Measurements from ENCODE around the gene CCND1. TPM values are rescaled to one million over a fixed set of nuclear protein-coding genes. Genes with fewer than 3 reads are reported as not detected.
"Not testable (repeated sequence)": the region's sequence is repeated elsewhere in the genome, so short reads cannot be mapped to it uniquely, and the experiment has no call there.

The CCND1 gene
- total RNA-seq, 1 experiment from 2014 or later: 522 TPM

GRCh38 chr11:69689484-69690319, 48.7 kb downstream of the CCND1 start:
- DNase-seq (ENCODE audit: low spot score): no peak

- no peak for DNase-seq (ENCODE audit: low spot score)
These were observed 50.5 kb downstream of the CCND1 start for GRCh38 chr11:69691463-69691862.

- no peak for DNase-seq (ENCODE audit: low spot score)
These were observed 51.5 kb downstream of the CCND1 start for GRCh38 chr11:69692422-69692821.

GRCh38 chr11:69694781-69695180, 53.8 kb downstream of the CCND1 start:
- no peak for DNase-seq (ENCODE audit: low spot score)

- no peak for DNase-seq (ENCODE audit: low spot score)
These were observed 54.6 kb downstream of the CCND1 start for GRCh38 chr11:69695581-69695980.

GRCh38 chr11:69695995-69696394, 55.0 kb downstream of the CCND1 start:
- not testable (repeated sequence) for DNase-seq (ENCODE audit: low spot score)

- DNase-seq (ENCODE audit: low spot score): no peak
These were observed 56.0 kb downstream of the CCND1 start for GRCh38 chr11:69696749-69697468.

GRCh38 chr11:69697469-69697843, 56.5 kb downstream of the CCND1 start:
- DNase-seq (ENCODE audit: low spot score): no peak

- DNase-seq (ENCODE audit: low spot score): no peak
These were observed 56.9 kb downstream of the CCND1 start for GRCh38 chr11:69697861-69698260.

GRCh38 chr11:69698362-69698761, 57.4 kb downstream of the CCND1 start:
- DNase-seq (ENCODE audit: low spot score): no peak

- DNase-seq (ENCODE audit: low spot score): no peak
These were observed 58.3 kb downstream of the CCND1 start for GRCh38 chr11:69699213-69699612.

- peak; percentile 84 for DNase-seq (ENCODE audit: low spot score)
These were observed 59.6 kb downstream of the CCND1 start for GRCh38 chr11:69700278-69701140.

GRCh38 chr11:69702239-69702691, 61.3 kb downstream of the CCND1 start:
- DNase-seq (ENCODE audit: low spot score): no peak

GRCh38 chr11:69702769-69703452, 62.0 kb downstream of the CCND1 start:
- DNase-seq (ENCODE audit: low spot score): no peak

- no peak for DNase-seq (ENCODE audit: low spot score)
These were observed 62.5 kb downstream of the CCND1 start for GRCh38 chr11:69703453-69703767.

Other genes starting within 250 kb of the CCND1 start
- not detected in 2 replicates for gene LINC01488, start 159.5 kb upstream of the CCND1 start, total RNA-seq (2014; rRNA removed; shearing (Covaris generic))
- gene LTO1, start 34.2 kb downstream of the CCND1 start, total RNA-seq (2014; rRNA removed; shearing (Covaris generic)): 16.0 and 25.6 TPM in 2 replicates
- gene FGF19, start 62.9 kb downstream of the CCND1 start, total RNA-seq (2014; rRNA removed; shearing (Covaris generic)): not detected in 2 replicates
- gene FGF4, start 134.2 kb downstream of the CCND1 start, total RNA-seq (2014; rRNA removed; shearing (Covaris generic)): not detected in 2 replicates
- 0.24 TPM in 1 of 2 replicates, not detected in the other for gene FGF3, start 178.3 kb downstream of the CCND1 start, total RNA-seq (2014; rRNA removed; shearing (Covaris generic))

All from A172 (cell line).